Fibroblast of villous mesenchyme (primary cell): Measurements from ENCODE around the gene LPXN. TPM values are rescaled to one million over a fixed set of nuclear protein-coding genes. Genes with fewer than 3 reads are reported as not detected.

ENCODE experiments used
- DNase-seq: peaks from one replicate; pipeline ENCODE4 v3.0.0-alpha.2; 2010; ENCODE audit warnings: low read depth
- H3K4me3 ChIP-seq: 2 replicates; pipeline ENCODE4 v1.5.1; 2011; ENCODE audit warnings: low read depth, mild to moderate bottlenecking, low read length
- total RNA-seq: library from RNA; depleted of rRNA; stranded (reverse); fragments of >200 nt; gene quantifications from 2 replicates; pipeline ENCODE4 v1.2.3, GENCODE V29; 2012
- TF ChIP-seq, protein P1 (sequence below): IDR thresholded peaks from 2 replicates; pipeline ENCODE4 v1.5.1; 2012; ENCODE audit warnings: low read depth, mild to moderate bottlenecking, low read length; ENCODE audit not compliant: insufficient read depth

Gene LPXN
- total RNA-seq, 1 donor = 3.5 TPM

DNA sequence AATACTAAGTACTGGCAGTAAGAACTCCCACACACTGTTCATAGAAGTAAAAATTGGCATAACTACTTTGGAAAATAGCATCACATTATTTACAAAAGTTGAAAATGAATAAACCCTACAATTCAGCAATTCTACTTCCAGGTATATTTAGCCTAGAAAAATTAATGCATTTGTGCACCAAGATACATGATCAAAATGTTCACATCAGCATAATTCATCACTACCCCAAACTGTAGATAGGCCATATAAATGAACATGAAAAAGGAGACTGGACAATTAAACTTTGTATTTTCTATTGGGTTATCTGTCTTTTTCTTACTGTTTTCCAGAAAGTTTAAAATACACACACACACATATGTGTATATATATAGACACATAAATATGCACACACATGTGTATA lies 73.7 kb downstream of the LPXN start:
- TF ChIP-seq, protein P1, sequence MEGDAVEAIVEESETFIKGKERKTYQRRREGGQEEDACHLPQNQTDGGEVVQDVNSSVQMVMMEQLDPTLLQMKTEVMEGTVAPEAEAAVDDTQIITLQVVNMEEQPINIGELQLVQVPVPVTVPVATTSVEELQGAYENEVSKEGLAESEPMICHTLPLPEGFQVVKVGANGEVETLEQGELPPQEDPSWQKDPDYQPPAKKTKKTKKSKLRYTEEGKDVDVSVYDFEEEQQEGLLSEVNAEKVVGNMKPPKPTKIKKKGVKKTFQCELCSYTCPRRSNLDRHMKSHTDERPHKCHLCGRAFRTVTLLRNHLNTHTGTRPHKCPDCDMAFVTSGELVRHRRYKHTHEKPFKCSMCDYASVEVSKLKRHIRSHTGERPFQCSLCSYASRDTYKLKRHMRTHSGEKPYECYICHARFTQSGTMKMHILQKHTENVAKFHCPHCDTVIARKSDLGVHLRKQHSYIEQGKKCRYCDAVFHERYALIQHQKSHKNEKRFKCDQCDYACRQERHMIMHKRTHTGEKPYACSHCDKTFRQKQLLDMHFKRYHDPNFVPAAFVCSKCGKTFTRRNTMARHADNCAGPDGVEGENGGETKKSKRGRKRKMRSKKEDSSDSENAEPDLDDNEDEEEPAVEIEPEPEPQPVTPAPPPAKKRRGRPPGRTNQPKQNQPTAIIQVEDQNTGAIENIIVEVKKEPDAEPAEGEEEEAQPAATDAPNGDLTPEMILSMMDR = no peak
- no peak for DNase-seq
- no peak overlapping the region for H3K4me3 ChIP-seq

DNA sequence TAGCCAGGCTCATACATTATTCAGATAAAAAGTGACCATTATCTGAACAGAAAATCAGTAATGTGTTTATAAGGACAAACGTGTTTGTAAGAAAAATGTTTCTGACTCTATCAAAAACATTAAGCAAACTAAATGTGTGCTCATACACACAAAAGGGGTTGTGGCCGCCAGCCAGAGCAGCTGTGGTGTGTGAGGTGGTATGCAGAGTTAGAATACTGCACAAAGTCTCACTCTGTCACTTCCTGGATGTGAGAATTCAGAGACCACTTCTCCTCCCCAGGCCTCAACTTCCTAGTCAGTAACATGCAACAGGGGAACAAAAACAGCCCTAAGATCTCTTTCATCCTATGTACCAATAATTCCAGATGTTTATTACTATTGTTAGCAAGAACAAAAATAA lies 77.2 kb downstream of the LPXN start:
- no peak overlapping the region for H3K4me3 ChIP-seq
- no peak for DNase-seq
- TF ChIP-seq, protein P1 = no peak

DNA sequence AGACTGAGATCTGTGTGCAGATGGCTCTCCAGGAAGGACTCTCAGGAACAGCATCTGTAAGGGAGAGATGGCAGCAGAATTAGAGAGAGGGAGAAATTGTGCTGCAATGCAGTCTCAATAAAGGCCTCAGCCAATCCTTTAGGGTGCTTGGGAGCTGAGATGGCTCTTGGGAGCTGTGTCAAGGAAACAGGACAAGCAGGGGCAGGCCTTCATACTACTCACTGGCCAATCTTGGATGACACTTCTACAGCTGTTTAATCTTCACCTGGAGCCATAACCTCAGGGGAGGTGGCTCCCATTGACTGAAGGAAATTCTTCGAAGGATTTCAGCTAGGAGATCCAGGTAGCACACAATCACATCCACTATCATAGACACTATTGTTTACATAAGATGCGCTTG lies 77.7 kb downstream of the LPXN start:
- TF ChIP-seq, protein P1 = no peak

DNA sequence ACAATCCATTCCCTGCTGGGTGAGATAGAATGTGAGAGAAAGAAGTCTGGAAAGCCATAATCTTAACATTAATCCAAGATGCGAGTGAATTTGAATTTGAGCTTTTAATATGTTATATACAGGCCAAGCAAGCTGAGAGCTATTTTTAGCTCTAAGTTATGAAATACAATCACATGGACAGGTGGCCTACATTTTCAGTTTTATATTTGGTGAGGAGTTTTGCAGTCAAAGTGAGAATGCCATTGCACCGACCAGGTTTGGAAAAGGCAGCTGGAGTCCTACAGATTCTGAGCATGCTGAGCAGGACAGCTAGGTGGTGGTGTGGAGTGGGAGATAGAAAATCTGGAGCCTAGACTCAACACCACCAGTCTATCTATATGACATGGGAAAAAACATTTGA lies 79.8 kb downstream of the LPXN start:
- DNase-seq = no peak
- TF ChIP-seq, protein P1 = no peak
- no peak overlapping the region for H3K4me3 ChIP-seq

More for the DNA sequence above, 77.7 kb downstream of the LPXN start:
- H3K4me3 ChIP-seq = no peak overlapping the region
- DNase-seq = no peak

DNA sequence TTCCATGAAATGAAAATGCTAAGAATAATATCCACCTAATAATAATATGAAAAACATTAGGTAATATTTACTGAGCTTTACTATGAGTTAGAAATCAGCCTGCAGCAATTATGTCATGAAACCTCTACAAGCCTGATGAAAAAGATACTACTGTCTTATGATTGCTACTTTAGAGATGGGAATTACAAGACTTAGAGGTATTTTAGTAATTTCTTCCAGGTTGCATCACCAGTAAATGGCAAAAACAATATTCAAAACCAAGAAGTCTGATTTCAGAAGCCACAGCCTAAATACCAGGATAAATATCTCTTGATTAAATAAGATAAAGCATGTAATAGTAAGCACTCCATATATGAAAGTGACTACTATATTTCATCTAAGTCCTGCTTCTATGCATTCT lies 81.6 kb downstream of the LPXN start:
- TF ChIP-seq, protein P1 = no peak
- H3K4me3 ChIP-seq = no peak overlapping the region
- peak; percentile 14 for DNase-seq

DNA sequence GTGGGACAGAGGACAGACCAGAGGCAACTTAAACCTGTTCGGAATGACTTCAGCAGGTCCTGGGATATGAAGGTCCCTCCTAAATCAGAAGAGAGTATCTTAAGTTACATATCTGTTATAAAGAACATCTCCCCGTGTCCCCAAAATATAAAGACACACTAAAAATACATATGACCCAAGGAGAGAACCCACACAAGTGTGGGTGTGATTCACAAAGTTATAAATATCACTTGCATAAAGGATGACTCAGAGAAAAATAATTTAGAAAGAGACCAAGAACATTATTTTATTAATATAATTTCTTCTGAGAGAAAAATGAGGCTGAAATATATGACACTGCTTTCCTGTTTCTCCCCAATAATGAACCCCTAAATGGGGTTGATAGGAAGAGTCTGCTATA lies 82.0 kb downstream of the LPXN start:
- no peak for DNase-seq
- no peak overlapping the region for H3K4me3 ChIP-seq
- TF ChIP-seq, protein P1 = no peak

DNA sequence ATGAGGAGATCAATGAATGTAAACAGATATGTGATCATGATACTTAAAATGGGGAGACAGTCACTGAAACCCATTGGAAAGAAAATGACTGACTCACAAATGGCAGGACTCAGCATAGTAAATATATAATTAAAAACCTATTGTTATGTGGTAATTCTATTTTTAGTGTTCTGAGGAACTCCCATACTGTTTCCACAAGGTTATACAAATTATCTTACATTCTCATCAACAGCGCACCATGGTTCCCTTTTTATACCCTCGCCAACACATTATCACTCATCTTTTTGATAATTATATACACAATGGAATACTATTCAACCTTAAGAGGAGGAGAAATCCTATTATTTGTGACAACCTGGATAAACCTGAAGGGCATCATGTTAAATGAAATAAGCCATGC lies 84.8 kb downstream of the LPXN start:
- H3K4me3 ChIP-seq = no peak overlapping the region
- TF ChIP-seq, protein P1 = no peak
- DNase-seq = no peak
